Occipital lobe (tissue), 2 donors: Measurements from ENCODE around the gene RTL1. TPM values are rescaled to one million over a fixed set of nuclear protein-coding genes. Genes with fewer than 3 reads are reported as not detected.

Source experiments
- DNase-seq: peaks from one replicate; lab custom pipeline; 2025; lab: John Stamatoyannopoulos, UW
- total RNA-seq: library from RNA; depleted of rRNA; stranded (reverse); fragments of >200 nt; gene quantifications from one replicate; pipeline ENCODE4 v1.2.3, GENCODE V29; 2014

The RTL1 gene
- not detected for total RNA-seq

DNA sequence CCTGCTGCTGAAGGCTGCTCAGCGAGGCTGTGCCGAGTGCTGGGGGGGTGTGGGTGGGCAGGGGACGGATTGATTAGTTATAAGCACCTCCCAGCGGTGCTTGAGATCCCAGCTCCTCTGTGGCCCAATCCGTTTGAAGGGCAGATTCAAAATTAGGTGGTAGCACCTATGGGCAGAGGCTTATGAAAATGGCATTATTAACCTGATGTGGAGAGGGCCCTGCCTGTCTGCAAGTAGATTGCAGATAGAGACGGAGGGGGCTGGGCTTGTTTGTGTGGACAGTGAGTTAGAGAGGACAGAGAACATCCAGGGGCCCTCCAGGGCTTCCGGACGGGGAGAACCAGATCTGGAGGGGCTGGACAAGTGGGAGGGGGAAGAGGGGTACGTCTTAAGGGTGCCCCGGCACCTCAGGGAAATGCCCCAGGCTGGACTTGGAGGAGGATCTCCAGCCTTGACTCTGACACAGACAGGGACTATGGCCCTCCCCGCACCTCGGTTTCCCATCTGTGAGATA lies at the start of gene RTL1:
Gene RTL1, minus strand, starts transcription at position 51 of the 514 bp plus-strand sequence. CDS start 18,934 bp downstream, outside the sequence.
- no peak for DNase-seq

DNA sequence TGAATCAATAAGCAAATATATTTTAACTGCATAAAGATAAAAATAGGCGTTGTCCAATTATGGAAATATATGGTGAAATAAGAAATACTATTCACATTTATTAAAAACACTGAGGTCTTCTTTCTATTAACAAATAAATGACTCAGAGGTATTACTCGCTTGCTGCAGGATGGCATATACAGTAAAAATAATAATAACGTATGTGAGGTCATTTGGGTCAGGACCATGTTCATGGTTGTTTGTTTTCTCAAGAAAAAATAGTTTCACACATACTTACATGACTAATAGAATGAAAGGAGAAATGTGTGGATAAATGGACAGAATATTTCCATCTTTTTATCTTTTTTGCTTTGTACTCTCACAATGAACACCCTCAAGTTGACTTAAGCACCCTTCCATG lies 46.5 kb upstream of the RTL1 start:
- DNase-seq: no peak

DNA sequence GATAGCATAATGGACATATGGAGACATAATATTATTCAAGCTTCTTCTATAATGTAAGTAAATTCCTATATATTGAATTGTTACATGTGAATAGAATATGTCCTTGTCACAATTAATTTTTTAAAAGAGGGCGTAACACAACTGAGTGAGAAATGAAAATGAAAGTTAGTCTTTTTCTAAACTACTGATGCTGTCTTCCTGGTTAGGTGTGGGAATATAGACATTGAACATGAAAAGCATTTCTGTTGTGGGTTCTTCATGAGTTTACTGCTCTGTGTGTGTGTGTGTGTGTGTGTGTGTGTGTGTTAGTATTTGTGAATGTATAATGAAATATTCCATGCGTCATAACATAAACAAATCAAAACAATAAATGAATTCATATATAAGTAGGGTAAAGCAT lies 40.5 kb upstream of the RTL1 start:
- DNase-seq: no peak

DNA sequence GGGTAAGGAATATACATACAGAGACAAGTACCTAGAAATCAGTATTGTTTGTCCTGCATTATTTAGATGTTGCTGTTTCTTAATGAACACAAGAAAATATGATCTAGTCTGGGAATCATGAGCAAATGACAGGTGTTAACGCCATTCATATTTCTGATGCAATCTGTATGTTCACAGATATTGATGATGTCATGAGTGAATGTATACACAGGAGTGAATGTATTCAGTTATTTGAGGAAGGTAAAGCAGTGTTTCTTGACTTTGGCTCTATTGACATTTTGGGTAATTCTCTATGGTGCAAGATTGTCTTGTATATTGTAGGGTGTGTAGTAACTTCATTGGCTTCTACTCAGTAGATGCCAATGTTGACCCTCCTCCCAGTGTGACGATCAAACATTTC lies 26.7 kb upstream of the RTL1 start:
- DNase-seq: no peak

DNA sequence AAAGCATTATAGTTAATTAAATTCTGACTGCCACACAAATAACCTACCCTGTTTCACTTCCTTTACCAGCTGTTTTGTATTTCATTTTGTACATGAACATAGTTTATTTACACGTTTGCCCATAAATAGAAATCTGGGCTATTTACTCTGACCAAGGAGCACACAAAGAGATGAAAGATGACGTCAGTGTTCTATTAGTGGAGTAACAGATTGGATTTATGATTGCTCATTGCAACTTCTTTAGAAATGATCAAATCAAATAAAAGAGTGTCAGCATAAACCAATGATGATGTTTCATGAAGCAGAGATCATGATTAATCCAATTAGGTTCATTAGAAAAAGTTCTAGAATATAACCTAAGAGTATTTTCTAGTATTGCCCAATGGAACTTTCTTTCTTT lies 12.0 kb upstream of the RTL1 start:
- no peak for DNase-seq

DNA sequence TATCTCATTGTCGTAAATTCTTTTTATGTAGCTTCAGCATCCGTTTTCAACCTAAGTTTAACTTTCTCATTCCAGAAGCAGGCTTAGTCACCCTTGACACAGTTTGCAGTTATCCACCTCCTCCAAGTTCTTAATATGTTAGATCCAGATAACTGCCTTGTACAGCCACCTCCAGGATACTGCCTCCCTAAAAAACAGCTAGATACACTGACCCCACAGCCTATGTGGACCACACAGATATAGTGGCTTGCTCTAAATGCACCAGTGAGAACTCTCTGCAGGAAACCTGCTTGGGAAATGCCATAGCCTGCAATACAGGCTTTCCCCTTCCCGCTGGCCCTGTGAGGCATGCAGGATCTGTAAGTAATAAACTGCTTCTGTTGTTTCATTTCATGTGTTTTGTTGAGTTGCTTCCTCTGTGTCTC lies 11.1 kb upstream of the RTL1 start:
- DNase-seq: no peak

DNA sequence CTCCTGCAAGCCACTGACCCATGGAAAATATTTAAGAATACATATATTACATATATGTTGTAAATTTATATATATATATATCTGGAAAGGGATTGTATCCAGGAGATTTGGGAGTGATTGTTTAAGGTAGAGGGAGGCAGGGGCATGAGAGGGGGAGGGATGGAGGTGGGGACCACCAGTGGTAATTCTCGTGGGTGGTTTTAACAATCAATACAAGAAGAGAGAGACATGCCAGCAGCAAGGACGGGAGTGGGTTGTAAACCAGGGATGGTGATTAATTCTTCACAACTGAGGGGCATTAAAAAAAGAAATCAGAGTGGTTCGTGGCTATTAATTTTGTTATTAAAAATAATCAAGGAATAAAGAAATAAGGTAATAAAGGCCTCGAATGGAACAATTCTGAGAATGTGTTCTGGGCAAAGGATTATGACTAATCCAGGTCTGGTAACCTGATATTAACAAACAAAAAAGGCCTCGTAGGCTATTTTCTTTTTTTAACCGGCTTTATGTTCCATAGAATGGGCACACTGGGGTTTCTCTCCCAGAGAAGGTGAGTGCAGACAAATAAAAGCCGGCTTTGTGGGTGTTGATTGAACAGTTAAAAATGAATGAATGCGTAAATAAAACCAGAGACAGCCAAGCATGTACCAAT lies 8.3 kb upstream of the RTL1 start:
- no peak for DNase-seq

DNA sequence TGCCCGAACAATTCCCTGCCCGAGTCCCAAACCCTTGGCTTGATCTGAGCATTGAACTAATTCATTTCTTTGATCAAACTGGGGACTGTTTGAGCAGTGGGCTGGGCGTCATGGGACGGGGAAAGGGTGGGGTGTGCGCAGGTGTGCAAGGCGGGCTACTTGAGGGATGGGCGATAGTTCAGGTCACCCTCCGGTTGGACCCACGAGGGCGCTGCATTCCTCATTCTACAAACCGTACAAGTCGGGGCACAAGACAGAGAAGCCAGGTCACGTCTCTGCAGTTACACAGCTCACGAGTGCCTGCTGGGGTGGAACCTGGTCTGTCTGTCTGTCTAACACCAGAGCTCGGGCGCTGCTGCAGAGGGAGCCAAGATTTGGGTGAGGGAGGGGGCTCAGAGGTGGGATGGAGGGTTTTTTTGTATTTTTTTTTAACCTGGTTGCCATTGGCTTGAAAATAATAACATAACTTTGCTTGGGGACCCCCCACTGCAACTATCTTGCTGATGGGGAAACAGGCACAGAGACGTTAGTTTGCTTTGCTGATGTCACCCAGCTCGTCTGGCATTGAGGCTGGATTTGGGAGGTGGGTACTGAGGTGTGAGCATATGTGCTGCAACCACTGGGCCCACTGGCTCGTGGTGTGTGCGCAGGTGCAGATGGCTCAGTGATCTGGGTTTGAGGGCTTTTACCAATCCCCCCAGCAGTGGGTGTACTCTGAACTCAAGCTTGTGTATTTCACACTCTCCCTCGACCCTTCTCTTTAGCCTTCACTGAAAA lies 7.6 kb upstream of the RTL1 start:
- no peak for DNase-seq

DNA sequence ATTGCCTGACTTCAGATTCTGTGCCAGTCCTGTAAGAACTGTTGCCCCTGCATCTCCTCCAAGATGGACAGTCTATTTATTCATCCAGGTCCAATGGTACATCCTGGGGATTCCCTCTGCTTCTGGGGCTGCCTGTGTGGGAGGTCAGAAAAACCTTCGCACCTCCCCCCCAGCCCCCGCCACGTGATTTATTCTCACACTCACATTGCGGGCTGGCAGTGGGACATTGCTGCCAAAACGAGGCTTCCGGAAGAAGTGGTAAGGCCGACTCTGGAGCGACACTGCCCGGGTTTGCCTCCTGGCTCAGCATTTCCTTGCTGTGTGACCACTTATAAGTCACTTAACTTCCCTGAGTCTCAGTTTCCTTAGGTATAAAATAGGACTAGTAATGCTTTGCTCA lies 5.9 kb upstream of the RTL1 start:
- no peak for DNase-seq

DNA sequence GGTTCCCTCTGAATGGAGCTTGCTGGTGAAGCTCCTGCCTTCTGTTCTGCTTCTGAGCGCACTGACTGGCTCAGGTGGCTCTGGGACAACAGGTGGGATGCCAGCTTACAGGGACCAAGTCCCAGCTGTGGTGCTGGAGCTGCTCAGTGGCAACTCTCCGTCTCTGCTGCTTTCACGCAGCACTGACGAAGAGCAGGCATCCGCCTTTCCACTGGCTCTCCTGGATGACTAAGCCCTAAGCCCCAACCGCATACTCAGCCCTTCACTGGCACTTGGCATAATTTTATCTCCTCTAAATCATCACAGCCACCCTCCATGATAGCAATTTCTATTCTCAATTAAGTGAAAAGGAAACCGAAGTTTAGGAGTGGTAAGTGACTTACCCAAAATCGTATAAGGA lies 3.7 kb upstream of the RTL1 start:
- DNase-seq: no peak

DNA sequence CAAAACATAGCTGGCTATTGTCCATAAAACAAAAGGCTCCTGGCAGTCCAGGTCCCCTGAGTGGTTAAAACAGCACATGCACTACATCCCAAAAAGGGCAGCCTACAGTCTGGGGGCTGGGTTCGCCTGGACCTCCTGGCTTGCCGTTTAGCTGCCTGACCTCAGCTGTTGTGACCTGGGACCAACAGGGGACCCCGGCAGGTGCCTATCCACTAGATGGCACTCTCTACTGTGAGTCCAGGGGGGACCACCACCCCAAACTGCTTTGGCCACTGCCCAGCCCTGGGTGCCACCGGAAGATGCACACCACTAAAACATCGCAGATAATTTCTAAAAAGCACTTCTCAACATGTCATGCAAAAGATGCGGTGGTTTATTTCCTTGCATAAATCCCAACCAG lies 2.9 kb upstream of the RTL1 start:
- DNase-seq: no peak

DNA sequence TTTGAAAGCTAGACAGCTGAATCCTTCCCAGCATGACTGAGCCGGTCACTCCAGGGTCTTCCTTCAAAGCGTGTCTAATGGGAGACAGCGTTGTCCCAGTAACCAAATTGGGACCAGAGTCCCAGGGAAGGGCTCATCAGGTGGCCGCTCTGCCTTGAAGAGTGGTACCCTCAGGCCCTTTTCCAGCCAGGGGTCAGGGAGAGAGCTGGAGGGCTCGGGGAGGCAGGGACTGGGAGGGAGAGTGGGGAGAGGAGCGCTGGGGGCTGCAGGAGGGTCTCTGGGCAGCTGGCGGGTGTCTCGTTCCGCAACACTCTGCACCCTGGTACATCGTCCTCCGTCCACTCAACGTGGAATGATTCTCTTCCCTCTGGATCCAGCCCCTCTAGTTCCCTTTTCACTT lies 1.6 kb upstream of the RTL1 start:
- DNase-seq: no peak

DNA sequence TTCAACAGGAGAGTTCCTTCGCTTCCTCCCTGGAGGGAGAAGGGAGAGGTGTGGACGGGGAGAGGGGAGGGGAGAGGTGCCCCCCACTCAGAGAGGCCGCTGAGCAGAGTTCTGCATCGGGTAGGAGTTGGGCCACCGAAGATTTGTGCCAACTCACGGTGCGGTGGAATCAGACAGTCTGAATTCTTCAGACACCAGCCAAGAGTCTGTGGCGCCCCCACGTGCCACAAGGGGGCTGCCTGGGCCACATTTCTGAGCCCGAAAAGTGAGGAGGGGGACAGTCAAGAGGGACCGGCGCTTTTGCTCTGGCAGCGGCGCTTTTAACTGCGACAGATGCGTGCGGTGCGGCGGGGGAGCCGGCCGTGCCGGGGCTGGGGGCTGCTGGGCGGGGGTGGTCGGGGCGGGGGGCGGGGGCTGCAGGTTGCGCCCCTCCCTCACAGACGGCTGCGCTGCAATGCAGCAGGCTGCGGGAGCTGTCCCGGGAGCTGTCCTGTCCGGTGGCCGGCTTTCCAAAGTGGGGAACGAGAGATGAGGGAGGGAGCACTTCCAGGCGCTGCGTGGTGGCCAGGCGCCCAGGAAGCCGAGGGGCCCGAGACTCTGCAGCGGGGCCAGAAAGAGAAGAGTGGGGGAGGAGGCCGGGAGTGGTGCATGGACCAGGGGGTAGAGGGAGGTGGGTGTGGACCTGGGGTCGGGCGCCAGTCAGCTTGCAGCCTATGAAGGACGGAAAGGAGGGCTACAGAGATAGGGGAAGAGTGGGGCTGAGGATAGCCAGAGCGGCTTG lies 975 bp upstream of the RTL1 start:
- no peak for DNase-seq

DNA sequence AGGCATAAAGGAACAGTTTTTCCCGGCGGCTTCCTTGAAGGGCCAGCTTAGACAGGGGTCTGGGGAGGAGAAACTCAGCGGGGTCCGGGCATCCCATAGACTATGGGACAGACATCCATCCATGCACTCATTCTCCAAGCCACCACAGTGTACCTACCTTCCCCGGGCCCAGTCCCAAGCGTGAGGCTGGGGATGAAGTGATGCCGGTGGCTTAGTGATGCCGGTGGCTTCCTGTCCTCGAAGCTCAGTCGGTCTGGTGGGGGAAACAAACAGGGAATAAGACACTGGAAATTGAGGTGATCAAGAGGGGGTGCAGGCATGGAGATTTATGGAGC lies 421 bp downstream of the RTL1 start:
- no peak for DNase-seq

DNA sequence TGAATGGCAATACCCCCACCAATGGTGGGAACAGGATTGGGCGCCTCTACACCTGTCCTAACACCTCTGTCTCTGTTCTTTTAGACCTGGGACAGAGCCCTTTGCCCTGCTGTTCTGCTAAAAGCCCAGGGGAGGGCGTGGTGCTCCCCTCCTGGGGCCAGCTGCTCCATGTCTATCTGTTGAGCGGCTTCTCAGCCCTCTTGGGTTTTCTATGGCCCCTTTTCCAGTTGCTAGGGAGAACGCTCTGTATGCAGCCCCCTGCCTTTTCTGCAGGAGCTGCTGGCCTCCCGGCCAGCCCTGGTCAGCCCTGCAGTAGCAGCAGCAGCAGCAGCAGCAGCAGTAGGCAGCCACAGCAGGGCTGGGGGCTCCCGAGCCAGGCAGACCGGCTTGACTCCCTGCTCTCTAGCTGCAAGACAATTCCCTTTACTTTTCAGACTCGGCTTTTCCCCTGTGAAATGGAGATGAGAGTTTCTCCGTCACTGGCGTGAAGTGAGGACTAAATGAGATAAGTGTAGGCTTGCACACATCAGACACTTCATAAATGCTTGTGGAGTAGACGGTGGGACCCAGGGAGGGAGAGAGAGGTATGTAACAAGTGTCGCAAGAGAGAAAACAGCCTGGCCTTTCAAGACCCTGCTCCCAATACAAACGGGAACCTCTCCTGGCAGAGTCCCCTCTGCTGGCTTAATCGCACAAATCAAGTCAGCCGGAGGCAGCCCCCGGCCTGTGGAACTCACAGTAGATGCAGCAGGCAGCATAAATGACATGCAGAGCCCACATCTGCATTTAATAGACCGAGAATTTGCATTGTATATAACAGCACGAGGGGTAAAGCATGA lies 1.0 kb downstream of the RTL1 start:
- DNase-seq: no peak

DNA sequence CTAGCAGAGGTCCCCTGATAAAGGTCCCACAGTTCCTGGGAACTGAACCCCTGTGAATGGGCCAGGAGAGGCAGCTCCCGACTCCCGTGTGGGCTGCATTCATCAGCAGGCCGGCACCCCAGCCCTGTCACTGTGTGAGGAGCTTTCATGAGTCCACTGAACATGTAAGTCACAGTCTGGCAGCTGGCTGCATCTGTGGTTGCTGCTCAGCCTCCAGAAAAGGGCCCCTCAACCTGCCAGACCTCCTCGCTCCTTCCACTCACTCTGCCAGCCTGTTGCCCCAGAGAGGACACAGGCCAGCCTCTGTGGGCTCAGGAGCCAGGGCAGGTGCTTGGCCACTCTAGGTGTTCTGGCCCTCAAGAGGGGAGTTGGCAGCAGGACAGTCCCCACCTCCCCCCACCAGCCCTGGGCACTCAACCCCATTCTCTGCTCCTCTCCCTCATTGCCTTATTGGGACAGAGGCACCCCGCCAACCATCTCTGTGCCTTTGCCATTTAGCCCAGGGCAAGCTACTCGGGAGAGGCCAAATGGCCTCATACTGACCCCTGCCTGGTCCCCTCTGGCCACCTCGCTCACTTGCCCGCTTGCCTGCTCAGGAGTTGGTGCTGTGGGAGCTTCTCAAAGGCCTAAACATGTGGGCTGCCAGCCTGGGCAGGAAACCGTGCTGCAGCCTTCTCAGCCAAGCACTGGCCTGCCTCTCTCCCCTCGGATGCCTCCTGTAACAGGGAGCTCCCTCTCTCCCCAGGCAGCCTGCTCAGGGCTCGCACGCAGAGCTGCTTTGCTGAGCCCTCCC lies 1.9 kb downstream of the RTL1 start:
- DNase-seq: no peak

DNA sequence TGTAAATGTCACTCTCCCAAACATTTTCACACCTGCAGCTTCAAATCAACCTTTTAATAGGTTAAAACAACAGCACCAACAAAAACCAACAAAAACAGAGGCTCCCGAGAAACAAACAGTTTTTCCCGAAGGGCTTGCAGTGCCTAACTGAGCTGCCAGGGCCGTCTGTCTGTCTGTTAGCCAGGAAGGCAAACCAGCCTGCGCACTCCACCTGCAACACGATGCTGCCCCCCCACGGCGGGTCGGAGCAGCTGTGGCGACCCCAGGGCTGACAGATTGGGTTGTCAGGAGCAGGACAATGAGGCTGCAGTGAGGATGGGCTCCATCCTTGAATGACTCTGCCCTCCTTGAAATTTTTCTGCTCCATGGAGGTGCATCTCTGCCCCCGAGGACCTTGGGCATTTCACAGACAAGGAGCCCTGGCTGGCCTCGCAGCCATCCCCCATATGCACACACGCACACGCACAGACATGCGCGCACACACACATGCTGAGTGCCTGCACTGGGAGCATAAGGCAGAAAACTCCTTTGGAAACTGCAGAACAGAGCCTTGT lies 2.6 kb downstream of the RTL1 start:
- no peak for DNase-seq

DNA sequence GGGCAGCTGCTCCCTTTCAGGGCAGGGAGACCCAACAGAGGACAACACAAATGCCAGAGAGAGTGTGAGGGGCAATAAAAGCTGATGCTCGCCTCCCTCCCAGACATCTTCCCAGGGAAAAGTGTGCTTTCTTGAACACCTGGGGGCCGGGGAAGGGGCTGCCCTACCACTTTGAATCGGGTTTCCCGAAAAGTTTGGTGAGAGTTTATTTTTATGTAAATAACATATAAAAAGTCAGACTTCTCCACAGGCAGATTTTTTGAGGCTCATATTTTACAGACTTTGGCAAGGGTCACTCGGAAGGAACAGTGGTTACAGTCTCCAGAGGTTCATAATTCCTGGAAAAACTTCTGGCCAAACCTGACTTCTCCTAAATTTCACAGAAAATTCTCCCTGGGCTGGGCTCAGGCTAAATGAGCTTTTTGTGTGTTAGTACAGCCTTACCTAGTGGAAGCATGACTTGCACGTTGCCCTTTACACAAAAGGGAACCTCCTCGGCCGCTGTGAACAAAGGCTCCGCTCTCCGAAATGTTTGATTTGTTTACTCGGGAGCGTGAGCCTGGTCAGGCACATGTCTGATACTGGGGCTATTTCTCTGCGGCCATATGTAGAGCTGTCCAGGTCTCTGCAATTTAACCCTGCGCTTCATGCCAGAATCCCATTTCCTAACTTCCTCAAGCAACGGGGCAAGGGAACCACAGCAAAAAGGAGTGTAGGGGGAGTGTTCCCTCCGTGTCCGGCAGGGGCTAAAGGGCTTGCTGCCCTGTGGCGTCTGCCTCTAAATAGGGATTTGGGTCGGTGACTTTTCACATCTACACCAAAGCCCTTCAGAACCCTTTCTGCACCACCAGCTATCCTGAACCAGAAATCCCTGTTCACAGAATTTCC lies 3.4 kb downstream of the RTL1 start:
- no peak for DNase-seq
